Brain microvascular endothelial cell (primary cell): ENCODE data around the gene LMF1.

Experiments used
- DNase-seq: peaks from one replicate; pipeline ENCODE4 v3.0.0-alpha.2; 2020
- H3K27ac ChIP-seq: fragments of 250-450 bp; sonication (Bioruptor Pico); 2 replicates; pipeline ENCODE4 v1.5.1; 2020; ENCODE audit warnings: mild to moderate bottlenecking, moderate library complexity
- H3K27me3 ChIP-seq: fragments of 250-450 bp; sonication (Bioruptor Pico); replicated peaks from 2 replicates; pipeline ENCODE4 v1.5.1; 2020; ENCODE audit warnings: mild to moderate bottlenecking
- H3K36me3 ChIP-seq: fragments of 250-450 bp; sonication (Bioruptor Pico); replicated peaks from 2 replicates; pipeline ENCODE4 v1.5.1; 2020; ENCODE audit warnings: mild to moderate bottlenecking
- H3K4me3 ChIP-seq: 2 replicates; pipeline ENCODE4 v1.5.1; 2011; ENCODE audit warnings: low read depth, mild to moderate bottlenecking, control low read depth, low read length, moderate library complexity
- CTCF ChIP-seq: IDR thresholded peaks from 2 replicates; pipeline ENCODE4 v1.5.1; 2011; ENCODE audit warnings: low read depth, mild to moderate bottlenecking, moderate library complexity, low read length, control low read depth, inconsistent platforms; ENCODE audit errors: missing control alignments
- in situ Hi-C: cut with HindIII; loops from 2 replicates; pipeline ENCODE4 v1.10.0; 2017; ENCODE audit warnings: low sequenced_read_pairs, low pct_ligation_motif_present

The LMF1 gene

GRCh38 chr16:886802-887731, 83.7 kb downstream of the LMF1 start:
- in situ Hi-C loops = no loop called here
- Histone ChIP-seq H3K36me3 (no peaks in the 10 kb centered on the region), H3K27ac (no peak overlapping the region), H3K27me3 (no peaks in the 10 kb centered on the region), H3K4me3 (no peak overlapping the region)
- no peak for DNase-seq
- no peak for TF ChIP-seq CTCF

DNA sequence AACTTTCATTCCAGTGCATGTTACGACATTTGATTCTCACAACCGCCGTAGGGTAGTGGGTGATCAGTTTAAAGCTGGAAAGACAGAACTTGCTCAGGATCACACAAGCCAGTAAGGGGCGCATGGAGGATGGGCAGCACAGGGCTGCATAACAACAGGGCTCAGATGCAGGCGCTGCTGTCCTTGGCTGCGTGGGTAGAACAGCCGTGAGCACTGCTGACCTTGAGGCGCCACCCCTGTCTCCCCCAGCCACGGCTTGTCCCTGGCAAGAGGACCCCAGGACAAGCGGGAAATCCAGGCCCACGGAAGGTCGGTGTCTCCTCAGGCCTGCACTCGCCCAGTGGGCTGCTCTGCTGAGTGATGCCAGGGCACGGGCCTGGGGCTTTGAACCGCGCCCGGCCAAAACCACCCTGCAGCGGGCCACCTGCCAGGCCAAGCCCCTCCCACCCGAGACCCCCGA, 84.7 kb downstream of the LMF1 start:
- H3K27ac ChIP-seq = no peak overlapping the region
- H3K36me3 ChIP-seq = no peaks in the 10 kb centered on the region
- H3K4me3 ChIP-seq = no peak overlapping the region
- TF ChIP-seq CTCF = no peak
- no peaks in the 10 kb centered on the region for H3K27me3 ChIP-seq
- no peak for DNase-seq
- in situ Hi-C loops = no loop called here

- TF ChIP-seq CTCF = no peak
- Histone ChIP-seq H3K27ac (no peak overlapping the region), H3K27me3 (no peaks in the 10 kb centered on the region), H3K4me3 (no peak overlapping the region), H3K36me3 (no peaks in the 10 kb centered on the region)
- in situ Hi-C loops = no loop called here
- DNase-seq = no peak
Observed at GRCh38 chr16:885391-885790, 85.4 kb downstream of the LMF1 start.

GRCh38 chr16:884232-884631, 86.6 kb downstream of the LMF1 start:
- H3K4me3 ChIP-seq = no peak overlapping the region
- DNase-seq = no peak
- in situ Hi-C loops = no loop called here
- no peak for TF ChIP-seq CTCF
- H3K27me3 ChIP-seq = no peaks in the 10 kb centered on the region
- H3K27ac ChIP-seq = no peak overlapping the region
- H3K36me3 ChIP-seq = no peaks in the 10 kb centered on the region

GRCh38 chr16:883781-884180, 87.0 kb downstream of the LMF1 start:
- TF ChIP-seq CTCF = no peak
- Histone ChIP-seq H3K27me3 (no peaks in the 10 kb centered on the region), H3K36me3 (no peaks in the 10 kb centered on the region), H3K4me3 (no peak overlapping the region), H3K27ac (no peak overlapping the region)
- in situ Hi-C loops = no loop called here
- DNase-seq = no peak
